GM23248 (cell line): ENCODE measurements around the gene CXorf58.

Source experiments
- EZH2 ChIP-seq: fragments of 200-600 bp; sonication (generic); IDR thresholded peaks from 2 replicates; pipeline ENCODE4 v1.6.1; 2018; ENCODE audit warnings: antibody characterized with exemption, mild to moderate bottlenecking; ENCODE audit not compliant: insufficient read depth, poor library complexity, severe bottlenecking
- EZH2phosphoT487 ChIP-seq: fragments of 200-600 bp; sonication (generic); IDR thresholded peaks from 2 replicates; pipeline ENCODE4 v1.6.1; 2018; ENCODE audit warnings: antibody characterized with exemption, moderate library complexity, mild to moderate bottlenecking, low read depth; ENCODE audit not compliant: insufficient read depth

DNA sequence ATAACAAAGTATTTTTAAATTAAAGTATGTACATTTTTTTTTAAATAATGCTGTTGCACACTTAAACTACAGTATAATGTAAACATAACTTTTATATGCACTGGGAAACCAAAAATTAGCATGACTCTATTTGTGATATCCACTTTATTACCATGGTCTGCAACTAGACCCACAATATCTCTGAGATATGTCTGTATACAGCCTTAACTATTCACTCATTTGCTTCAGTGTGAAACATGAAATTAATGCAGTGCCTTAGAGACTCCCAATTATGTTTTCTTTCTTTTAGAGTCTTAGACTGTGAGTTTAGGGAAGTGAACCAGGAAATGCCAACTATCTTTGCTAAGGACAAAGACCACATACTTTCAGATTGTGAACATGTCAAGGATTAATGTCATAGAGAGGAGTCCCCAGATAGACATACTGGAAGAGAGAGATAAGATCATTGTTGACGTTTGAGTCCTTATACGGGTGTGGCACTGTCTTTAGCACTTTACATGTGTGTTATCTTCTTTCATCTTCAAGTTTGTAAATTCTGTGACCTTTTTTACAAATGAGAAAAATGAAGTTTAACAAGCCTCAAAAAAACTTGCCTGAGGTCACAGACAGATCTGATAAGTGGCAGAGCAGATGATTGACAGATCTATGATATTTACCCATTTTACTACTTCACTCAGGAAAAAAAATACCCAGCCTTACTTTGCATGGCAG, 23.2 kb downstream of the CXorf58 start:
- TF ChIP-seq EZH2 (no peak), EZH2phosphoT487 (no peak)
